HG02870 (cell line): ENCODE data around the gene SARS1.
A peak's percentile ranks its signal among the peaks of the same experiment; 100 is the strongest.
"Not testable (repeated sequence)": the region's sequence is repeated elsewhere in the genome, so short reads cannot be mapped to it uniquely, and the experiment has no call there.

Experiments
- ATAC-seq: cut with Tn5 transposase; IDR thresholded peaks from one replicate; pipeline ENCODE4 v1.9.1; 2021; ENCODE audit warnings: mild to moderate bottlenecking, moderate library complexity; ENCODE audit not compliant: unreplicated experiment

The SARS1 gene, protein sequence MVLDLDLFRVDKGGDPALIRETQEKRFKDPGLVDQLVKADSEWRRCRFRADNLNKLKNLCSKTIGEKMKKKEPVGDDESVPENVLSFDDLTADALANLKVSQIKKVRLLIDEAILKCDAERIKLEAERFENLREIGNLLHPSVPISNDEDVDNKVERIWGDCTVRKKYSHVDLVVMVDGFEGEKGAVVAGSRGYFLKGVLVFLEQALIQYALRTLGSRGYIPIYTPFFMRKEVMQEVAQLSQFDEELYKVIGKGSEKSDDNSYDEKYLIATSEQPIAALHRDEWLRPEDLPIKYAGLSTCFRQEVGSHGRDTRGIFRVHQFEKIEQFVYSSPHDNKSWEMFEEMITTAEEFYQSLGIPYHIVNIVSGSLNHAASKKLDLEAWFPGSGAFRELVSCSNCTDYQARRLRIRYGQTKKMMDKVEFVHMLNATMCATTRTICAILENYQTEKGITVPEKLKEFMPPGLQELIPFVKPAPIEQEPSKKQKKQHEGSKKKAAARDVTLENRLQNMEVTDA

DNA sequence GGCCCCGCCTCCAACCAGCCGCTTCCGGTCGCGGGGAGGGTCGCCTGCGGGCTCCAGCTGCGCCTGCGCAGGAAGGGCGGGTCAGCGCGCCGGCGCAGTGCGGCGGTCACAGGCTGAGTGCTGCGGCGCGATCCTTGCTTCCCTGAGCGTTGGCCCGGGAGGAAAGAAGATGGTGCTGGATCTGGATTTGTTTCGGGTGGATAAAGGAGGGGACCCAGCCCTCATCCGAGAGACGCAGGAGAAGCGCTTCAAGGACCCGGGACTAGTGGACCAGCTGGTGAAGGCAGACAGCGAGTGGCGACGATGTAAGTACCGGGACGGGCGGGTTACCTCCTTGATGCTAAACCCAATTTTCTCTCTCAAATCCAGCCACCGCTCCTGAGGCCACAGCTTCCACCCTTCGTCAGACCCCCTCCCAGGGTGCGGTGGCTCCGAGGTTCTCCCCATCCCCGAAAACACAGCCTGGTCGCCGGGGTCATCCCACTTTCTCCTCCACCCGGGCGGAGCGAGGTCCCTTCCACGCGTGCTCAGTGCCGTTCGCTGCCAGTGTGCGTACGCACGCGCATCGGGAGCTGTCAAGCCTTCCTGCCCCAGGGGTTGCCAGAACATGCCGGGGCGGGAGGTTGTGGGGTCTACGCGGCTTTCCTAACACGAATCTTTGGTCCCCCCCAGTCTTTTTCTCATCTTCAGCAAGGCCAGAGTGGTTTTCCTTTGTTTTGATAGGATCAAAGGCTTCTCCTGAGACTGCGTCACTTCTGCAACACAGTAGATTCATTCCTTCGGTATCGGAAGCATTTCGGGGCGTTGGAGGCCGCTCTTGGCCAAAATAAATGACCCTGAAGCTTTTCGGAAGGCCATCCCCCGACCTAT lies at the start of gene SARS1:
SARS1 (plus strand) TSS at position 95 of the 870 bp plus-strand sequence; CDS start at position 170, 75 bp downstream.
- peak; percentile 71 for ATAC-seq

GRCh38 chr1:109164538-109164937 lies 49.2 kb upstream of the SARS1 start:
- no peak for ATAC-seq

DNA sequence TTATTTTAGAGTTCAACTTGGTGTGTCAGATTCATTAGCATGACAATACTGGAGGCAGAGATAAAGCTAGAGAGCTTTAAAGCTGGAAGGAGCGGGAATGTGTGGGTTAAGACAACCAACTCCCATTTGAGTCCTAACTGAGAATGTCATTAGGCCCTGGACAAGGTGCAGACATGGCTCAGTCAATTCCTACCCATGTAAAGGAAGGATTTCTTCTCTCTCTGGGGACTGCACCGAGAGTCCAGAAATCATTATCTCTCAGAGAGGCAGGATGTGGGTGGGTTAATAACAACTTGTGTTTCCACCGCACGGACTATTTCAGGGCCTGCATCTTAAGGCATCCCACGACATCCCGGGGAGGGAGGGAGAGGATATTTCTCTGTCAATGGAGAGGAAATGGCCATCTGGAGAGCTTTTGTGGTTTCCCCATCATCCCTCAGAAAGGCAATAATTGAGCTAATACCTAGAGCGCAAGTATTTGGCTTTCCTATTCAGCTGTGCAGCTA lies 46.7 kb upstream of the SARS1 start:
- ATAC-seq, result peak; percentile 50

- no peak for ATAC-seq
Measured at GRCh38 chr1:109170035-109170764, 43.5 kb upstream of the SARS1 start.

DNA sequence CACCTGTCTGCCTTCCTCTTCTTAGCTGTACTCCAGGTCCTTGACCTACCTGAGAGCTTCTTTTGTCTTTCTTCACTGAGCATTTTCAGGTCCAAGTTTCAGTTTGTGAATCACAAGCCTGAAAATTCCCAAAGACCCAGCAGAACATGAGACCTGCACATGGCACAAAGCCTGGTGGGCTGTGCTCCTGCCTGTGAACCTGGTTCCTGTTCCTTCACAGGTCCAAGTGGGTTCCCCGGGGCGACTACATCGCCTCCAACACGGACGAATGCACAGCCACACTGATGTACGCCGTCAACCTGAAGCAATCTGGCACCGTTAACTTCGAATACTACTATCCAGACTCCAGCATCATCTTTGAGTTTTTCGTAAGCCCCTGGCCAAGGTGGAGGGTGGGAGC lies 42.1 kb upstream of the SARS1 start:
- ATAC-seq, result no peak

DNA sequence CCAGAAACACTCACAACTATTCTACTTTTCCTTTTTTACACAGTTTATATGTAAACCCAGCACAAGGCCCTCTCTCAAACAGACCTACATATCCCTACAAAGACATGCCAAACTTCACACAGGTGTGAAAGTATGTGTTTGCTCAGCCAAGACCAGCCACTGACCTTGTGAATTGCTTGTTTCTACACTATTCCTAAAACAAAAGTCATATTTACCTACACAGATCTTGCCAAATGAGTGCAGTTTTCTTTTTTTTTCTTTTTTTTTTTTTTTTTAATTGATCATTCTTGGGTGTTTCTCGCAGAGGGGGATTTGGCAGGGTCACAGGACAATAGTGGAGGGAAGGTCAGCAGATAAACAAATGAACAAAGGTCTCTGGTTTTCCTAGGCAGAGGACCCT lies 37.4 kb upstream of the SARS1 start:
- ATAC-seq, result not testable (repeated sequence)

- not testable (repeated sequence) for ATAC-seq
Measured at GRCh38 chr1:109180715-109181084, 33.0 kb upstream of the SARS1 start.

DNA sequence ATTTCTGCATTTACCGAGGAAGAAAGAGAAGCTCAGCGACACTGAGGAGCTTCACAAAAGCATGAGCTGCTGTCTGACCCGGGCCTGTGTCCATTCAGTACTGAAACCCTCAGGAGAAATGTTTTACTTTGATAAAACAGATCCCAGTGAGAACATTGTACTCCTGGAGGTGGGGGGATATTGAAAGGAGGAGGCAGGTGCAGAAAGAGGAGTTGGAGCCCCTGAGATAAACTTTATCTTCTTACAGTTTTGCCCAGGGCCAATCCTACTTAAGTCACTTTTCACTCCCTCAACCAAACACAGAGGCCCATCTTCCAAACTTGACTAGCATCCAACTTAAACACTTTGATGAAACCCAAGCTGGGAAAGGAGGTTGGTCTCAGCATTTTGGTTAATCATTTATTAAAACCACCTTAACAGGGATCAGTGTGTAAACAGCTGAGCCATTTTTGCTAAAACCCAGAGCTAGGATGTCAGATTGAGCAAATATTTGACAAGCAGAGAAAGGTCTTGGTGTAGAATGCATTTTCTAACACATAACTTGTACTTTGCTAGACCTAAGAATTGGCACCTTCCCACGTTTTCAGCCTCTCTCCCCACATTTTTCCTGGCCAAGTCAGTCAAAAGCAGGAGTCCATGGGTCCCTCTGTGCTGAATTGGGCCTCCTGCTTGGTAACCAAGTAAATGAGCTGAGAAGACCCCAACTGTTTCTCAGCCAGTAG lies 32.5 kb upstream of the SARS1 start:
- ATAC-seq, result no peak

- no peak for ATAC-seq
Measured at GRCh38 chr1:109181807-109182163, 31.9 kb upstream of the SARS1 start.

DNA sequence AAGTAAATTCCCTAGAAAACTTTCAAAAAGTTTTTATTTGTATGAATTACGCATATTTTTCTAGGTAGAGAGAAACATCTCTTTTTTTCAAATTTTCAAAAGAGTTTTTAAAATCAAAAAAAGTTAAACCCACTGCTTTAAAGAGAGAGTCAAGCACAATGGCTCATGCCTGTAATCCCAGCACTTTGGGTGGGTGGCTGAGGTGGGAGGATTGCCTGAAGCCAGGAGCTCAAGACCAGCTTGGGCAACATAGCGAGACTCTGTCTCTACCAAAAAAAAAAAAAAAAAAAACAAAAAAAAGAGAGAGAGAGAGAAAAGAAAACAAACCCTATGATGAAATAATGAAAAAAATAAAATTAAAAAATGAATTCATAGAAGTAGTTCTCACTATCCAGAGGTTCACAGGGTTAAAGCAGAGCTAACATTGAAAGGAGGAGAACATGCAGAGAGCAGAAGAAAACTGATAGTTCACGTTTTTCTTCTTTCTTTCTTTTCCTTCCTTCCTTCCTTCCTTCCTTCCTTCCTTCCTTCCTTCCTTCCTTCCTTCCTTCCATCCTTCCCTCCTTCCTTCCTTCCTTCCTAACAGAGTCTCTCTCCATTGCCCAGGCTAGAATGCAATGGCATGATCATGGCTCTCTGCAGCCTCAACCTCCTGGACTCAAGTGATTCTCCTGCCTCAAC lies 30.5 kb upstream of the SARS1 start:
- ATAC-seq, result no peak

GRCh38 chr1:109184687-109185086 lies 29.0 kb upstream of the SARS1 start:
- no peak for ATAC-seq

DNA sequence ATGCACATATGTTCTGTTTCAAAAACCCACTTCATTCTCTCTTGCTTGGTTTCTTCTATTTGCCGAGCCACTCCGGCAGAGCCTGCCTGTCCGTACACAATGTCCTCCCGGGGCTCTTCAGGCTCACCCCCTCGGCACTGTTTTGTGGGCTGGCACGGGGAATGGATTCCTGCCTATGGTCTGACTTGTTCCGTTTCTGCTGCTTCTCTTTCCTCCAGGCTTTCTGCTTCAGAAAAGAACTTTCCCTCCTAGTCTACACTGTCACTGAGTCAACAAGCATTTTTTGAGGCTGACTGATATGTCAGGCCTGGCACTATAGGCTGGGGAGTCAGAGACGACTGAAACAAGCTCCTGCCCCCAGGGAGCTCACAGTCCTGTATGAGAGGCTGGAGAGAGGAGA lies 28.4 kb upstream of the SARS1 start:
- ATAC-seq, result no peak

DNA sequence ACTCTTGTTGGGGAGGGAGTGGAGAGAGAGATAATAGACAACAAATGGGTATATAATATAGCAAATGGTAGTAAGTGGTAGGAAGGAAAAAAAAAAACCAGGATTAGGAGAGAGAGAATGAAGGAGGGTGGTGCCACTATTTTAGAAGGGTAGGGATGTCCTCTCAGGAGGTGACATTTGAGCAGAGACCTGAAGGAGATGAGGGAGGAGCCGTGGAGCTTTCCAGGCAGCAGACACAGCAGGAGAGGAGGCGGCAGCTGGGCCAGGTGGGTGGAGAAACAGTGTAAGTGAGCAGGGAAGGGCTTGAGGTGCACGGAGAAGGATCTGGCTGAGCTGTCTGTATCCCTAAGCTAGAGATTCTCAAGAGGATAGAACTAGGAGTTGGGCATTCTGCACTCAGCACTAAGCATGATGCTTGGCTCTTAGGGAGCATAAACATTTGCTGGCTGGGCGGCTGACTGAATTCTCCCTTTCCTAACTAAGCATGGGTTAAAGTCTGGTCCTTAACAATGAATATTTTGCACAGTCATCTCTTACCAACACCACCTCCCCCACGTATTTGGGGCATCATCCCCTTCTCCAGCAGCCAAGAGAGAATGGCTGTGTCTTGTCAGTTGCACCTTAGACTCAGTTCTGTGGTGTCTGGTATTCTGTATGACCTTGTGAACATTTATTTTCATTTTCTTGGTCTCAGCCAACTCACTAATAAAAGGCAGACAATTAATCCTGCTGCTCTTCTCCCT lies 27.6 kb upstream of the SARS1 start:
- no peak for ATAC-seq

- ATAC-seq, result no peak
Measured at GRCh38 chr1:109186733-109187086, 27.0 kb upstream of the SARS1 start.

GRCh38 chr1:109187127-109187526 lies 26.6 kb upstream of the SARS1 start:
- no peak for ATAC-seq

DNA sequence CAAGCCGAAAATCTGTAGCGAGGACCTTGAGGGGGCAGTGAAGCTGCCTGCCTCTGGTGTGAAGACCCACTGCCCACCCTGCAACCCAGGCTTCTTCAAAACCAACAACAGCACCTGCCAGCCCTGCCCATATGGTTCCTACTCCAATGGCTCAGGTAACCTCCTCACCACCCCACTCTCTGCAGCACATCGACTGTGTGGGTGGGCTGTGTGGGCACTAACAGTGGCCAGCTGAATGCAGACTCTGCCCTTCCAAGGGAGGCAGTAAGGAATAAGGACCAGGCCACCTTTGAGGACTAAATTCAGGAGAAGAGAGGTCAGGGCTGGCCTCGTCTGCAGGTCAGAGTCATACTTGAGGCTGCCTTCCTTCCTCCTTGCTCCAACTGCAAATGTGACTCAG lies 25.5 kb upstream of the SARS1 start:
- no peak for ATAC-seq

DNA sequence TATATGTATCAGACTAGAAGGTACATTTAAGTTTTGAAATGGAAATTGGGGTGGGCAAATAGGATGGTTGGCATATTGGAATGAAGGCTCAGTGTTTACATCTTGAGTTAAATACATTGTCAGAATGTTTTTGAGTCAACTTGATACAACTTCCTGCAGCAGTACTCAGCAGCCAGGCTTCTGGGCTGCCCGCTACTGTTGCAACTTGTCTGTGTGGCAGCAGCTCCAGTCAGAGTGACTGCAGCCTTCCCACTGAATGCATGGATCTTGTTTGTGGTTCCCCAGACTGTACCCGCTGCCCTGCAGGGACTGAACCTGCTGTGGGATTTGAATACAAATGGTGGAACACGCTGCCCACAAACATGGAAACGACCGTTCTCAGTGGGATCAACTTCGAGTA lies 24.9 kb upstream of the SARS1 start:
- no peak for ATAC-seq

DNA sequence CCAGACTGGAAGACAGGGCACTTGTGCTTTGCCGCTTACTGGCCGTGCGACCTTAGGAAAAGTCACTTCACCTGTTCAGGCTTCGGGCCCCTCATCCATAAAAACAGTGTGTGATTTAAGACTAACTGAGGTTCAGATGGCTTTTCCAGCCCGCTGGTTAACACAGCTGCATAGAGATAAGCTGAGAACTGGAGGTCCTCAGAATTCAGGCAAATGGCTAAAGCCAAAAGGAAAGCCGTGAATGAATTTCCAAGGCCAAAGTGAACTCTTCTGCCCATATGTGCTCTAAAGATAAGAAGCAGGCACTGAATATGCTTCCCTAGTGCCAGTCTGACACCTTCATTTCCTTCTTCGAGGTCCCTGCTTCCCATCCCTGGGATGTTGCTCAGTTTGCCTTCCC lies 23.5 kb upstream of the SARS1 start:
- no peak for ATAC-seq

DNA sequence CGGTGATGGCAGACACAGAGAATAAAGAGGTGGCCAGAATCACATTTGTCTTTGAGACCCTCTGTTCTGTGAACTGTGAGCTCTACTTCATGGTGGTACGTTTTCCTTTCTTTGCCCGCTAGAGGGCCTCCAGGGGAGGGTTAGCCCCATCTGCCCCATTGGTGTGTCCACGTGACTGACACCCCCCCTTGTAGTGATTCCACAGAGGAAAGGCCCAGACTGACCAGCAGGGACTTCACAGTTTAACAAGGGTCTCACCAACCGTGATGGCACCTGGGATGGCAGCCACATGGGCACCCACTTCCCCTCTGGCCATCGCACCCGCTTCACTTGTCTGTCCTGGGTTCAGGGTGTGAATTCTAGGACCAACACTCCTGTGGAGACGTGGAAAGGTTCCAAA lies 22.3 kb upstream of the SARS1 start:
- no peak for ATAC-seq
